Activated CD4-positive, CD25-positive, alpha-beta regulatory T cell treated with anti-CD3 and anti-CD28 coated beads, Interleukin-2, amount 50 U/mL, for 24 hours (primary cell): ENCODE data around the gene MXRA7.
"Not testable (repeated sequence)": the region's sequence is repeated elsewhere in the genome, so short reads cannot be mapped to it uniquely, and the experiment has no call there.

ENCODE experiments used
- ATAC-seq, 2 donors: fragments of 150-1000 bp; cut with Tn5 transposase; one replicate each; pipeline ENCODE4 v1.10.0; 2021; ENCODE audit warnings: mild to moderate bottlenecking in 1 of 2, moderate library complexity in 1 of 2

The MXRA7 gene, protein sequence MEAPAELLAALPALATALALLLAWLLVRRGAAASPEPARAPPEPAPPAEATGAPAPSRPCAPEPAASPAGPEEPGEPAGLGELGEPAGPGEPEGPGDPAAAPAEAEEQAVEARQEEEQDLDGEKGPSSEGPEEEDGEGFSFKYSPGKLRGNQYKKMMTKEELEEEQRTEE

DNA sequence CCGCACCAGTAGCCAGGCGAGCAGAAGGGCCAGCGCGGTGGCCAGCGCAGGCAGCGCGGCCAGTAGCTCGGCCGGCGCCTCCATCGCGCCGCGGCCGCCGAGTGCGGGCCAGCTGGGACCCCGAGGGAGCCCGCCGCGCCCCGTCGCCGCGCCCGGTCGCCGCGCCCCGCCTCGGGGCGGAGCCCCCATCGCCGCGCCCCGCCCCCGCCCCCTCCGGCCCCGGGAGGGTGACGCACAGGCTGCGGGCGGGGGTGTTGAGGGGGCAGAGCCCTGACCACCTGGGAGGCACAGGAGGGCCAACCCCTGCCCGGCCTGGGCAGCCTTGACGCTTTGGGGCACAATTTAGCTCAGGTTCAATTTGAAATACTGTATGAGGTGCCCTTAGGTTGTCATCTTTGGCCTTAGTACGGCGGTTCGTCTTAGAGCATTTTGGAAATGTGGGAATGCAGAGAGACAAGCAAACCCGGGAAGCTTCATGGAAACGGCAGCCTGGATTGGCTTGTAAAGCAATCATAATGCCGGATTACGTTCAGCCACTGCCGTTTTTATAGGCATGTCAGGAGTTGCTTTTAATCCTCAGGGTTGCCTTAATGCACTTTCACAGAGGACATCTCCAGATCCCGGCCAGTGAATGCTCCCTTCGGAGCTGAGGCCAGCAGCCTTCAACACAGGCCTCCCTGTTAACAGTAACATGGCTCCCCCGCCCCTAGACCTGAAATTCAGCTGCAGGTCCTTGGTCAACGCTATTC lies at the start of gene MXRA7:
MXRA7 (minus strand) TSS at position 103 of the 749 bp plus-strand sequence; CDS start at position 84, 19 bp downstream.
- ATAC-seq, result peak; percentile 54 to 74

DNA sequence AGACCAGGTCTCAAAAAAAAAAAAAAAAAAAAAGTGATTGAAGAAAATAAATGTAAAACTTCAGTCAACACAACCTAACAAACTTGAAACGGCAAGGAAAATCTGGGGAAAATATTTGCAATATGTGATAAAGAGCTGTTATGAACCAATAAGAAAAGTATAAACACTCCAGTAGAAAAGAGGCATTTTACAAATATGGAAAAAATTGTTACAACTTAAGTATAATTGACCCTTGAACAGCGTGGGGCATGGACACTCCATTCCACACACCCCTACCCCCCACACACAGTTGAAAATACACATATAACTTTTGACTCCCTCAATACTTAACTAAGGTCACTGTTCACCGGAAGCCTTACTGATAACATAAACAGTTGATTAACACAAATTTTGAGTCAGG lies 47.8 kb upstream of the MXRA7 start:
- no peak for ATAC-seq

GRCh38 chr17:76757256-76757655 lies 46.5 kb upstream of the MXRA7 start:
- ATAC-seq, result no peak

- ATAC-seq, result no peak
Observed at GRCh38 chr17:76755285-76755684, 44.5 kb upstream of the MXRA7 start.

GRCh38 chr17:76753061-76753961 lies 42.5 kb upstream of the MXRA7 start:
- ATAC-seq, result peak; percentile 82 to 85

GRCh38 chr17:76752006-76752405 lies 41.2 kb upstream of the MXRA7 start:
- ATAC-seq, result peak; percentile 59 to 67

DNA sequence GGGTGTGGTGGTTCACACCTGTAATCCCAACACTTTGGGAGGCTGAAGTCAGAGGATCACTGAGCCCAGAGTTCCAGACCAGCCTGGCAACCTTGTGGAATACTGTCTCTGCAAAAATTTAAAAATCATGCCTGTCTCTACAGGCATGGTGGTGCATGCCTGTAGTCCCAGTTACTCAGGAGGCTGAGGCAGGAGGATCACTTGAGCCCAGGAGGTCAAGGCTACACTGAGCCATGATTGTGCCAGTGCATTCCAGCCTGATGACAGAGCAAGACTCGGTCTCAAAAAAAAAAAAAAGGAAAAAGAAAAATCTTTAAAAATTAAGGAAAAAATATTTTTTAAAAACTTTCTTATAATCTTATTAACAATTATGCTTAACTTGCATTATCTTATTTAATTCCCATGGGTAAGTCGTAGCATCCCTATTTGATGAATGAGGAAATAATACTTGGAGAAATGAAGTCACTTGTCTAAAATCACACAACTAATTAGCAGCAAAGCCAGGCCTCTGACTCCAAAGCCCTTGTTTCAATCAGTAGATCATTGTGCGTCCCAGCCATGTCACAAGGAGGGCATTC lies 40.7 kb upstream of the MXRA7 start:
- ATAC-seq, result no peak

DNA sequence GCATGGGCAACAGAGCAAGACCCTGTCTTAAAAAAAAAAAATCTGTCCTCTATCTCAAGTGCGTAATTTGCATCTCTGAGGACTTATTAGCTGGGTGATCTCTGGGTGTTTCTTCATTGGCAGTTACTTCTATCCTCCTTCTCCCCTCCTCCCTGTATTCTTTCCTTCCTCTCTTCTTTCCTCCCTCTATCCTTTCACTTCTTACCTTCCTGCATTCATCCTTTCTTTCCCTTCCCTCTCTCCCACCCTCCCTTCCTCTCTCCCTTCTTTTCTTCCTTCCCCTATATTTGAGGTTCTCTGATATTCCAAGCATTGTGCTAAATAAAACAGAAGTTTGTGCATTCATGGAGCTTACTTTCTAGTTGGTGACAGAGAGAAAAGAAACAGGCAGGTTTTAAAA lies 37.9 kb upstream of the MXRA7 start:
- no peak for ATAC-seq

- ATAC-seq, result no peak
Observed at GRCh38 chr17:76747716-76748363, 37.1 kb upstream of the MXRA7 start.

- ATAC-seq, result peak; percentile 58 to 68
Observed at GRCh38 chr17:76745785-76746184, 35.0 kb upstream of the MXRA7 start.

DNA sequence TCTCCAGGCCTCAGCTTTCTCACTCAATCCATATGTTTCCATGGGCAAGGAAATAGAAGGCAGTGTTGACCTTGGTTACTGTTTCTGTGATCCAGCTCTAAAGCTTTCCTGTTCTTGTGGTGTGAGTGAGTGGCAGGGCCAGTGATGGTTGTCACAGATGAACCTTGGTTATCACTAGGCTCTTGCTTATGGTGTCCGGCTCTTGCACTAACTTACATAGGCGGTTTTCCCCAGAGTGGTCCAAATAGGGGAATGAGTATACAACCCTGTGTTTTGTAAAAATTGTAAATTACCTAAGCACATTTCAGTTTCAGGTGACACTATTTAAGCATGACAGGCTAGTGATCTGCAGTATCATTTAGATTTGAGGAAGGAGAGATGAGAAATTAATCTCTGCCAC lies 34.0 kb upstream of the MXRA7 start:
- ATAC-seq, result no peak

DNA sequence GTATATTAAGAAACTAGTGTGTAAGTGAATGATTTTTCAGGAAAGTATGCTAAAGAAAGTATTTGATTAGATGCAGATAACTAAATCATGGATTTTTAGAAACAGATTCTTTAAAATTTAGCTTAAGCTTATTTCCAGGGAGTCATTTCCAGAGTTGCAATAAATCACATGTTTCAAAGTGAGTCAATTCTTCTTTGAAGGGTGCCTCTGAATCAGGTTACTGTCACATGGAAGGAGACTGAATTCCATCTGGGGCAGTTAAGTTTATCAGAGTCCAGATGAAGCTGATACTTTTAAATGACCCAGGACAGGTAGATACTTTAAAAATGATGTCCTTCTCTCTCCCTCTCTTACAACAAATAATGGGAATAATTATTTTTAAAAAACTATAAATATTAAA lies 32.2 kb upstream of the MXRA7 start:
- ATAC-seq, result no peak

DNA sequence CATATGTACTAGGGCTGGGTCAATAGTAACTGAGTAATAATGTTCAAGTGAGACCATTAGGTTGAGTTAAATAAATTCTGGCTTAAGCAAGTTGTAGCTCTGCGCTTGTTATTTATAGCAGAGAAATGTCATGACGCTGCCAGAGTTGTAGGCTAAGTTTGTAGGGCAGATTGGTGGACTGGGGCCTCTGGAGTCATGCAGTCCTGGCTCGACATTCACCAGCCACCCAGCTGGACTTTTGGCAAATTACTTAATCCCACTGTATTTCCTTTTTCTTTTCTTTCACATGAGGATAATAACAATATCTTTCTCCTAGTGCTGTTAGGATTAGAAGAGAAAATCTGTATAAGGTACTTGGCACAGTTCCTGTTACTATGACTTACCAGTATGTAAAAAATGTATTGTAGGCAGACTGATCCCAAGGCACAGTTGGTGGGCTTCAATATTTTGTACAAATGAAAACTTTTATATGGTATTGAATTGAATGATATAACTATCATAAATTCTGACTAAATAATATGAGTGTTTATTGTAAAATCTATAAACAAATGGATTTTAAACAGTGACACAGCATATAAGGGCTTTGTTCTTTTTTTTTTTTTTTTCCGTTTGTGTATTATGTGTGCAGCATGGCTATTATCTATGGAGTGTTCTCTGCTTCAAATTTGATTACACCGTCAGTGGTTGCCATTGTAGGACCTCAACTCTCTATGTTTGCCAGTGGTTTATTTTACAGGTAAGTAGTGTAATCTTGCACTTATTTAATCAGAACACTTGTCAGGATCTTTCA lies 29.8 kb upstream of the MXRA7 start:
- ATAC-seq, result no peak

DNA sequence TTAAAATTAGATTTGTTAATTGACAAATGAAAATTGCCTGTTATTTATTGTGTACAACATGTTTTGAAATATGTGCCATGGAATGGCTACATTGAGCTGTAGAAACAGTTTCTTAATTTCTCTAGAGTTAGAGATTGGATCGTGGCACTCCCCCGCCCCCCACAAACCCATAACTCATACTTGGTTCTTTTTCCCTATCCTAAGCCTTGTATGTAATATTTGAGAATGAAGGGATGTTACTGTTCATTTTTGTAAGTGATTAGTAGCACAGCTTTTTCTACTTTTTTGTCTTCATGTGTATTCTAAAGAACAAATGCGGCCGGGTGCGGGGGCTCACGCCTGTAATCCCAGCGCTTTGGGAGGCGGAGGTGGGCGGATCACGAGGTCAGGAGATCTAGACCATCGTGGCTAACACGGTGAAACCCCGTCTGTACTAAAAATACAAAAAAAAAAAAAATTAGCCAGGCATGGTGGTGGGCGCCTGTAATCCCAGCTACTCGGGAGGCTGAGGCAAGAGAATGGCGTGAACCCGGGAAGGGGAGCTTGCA lies 28.9 kb upstream of the MXRA7 start:
- ATAC-seq, result not testable (repeated sequence)

GRCh38 chr17:76738468-76738850 lies 27.7 kb upstream of the MXRA7 start:
- ATAC-seq, result no peak

DNA sequence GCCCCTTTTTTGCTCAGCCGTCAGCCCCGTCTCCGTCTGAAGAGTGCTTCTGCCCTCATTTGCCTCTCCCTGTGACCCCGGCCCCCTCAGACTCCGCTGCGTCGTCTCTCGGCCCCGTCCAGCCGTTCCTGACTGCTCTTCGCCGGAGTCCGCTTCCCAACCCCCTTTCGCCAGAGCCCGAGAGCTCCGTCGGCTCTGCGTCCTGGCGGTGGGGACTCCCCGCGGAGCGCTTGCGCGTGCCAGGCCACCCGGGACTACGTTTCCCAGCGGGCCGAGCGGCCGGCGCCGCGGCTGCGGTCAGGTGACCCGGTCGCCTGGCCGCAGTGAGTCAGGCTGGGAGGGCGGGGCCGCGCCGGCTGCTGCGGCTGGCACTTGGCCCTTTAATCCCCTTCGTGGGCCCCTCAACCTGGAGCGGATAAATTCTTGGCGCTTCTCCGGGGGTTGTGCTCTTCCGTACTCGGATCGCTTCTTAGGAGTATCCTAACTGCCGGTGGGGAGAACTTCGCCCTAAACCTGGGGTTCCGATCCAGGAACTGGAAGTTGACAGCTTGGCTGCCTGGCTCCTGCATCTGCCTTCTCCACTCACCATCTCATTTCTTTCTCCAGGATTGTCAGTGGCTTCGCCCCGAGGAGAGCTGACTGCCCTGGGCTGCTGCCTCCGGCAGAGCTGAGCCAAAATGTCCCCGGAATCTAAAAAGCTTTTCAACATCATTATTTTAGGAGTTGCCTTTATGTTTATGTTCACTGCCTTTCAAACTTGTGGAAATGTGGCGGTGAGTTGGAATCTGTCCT lies 27.1 kb upstream of the MXRA7 start, which contains the start of gene MFSD11:
MFSD11 (plus strand) TSS at position 444 of the 792 bp plus-strand sequence; CDS start at position 678, 234 bp downstream.
- peak; percentile 69 to 74 for ATAC-seq

DNA sequence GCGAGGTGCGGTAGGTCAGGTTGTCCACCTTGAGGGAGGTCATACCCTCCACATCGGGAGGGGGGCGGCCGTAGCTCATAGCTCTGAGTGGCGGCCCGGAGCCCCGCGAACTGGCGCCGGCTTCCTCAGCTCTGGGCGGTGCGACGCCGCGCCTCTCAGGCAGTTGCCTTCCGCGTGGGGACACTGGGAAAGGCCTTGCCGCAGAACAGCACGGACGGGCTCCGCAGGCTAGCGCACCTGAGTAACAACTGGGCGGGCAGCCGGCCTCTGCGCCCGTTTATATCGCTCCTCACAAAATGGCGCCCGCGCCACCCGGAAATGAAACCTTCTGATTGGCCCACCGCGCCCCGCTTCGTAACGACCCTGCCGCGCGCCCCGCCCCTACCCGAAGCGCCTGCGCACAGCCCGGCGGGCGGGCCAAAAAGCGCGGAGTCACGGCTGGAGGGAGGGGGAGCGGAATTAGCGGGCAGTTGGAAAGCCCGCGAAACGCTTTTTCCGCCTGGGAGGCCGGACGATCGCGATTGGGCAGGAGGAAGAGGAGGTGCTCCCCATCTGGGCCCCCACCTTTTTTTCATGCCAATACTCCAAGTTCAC lies 26.4 kb upstream of the MXRA7 start, which contains the start of gene SRSF2:
SRSF2 (minus strand) TSS at position 250 of the 594 bp plus-strand sequence; CDS start at position 79, 171 bp downstream.
- peak; percentile 71 to 76 for ATAC-seq

DNA sequence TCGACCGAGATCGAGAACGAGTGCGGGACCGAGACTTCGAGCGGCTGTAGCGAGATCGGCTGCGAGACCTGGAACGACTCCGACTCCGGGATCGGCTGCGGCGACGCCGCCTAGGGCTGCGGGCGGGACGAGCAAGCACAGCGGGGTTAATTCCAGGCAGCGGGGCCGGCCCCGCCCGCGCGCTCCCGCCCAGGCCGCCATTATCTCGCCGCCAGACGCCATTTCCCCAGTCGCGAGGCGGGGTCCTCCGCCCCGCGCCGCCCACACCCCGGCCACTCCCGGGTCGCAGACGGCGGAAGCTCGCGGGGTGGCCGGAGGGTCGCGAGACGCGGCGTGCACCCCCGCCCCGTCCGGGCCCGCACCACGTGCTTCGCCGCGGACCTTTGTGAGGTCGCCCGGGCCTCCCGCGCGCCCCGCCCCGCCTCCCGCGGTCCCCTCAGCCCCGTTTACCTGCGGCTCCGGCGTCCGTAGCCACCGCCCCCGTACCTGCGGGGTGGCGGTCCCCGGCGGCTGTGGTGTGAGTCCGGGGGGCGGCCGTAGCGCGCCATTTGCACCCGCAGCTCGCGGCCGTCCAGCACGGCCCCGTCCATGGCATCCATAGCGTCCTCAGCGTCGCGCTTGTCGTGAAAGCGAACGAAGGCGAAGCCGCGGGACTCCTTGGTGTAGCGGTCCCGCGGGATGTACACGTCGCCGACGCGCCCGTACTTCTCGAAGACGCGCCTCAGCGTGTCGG lies 25.8 kb upstream of the MXRA7 start:
- ATAC-seq, result peak; percentile 2 to 9
